HCT116 (cell line): ENCODE measurements around the gene DNM3.

ENCODE experiments used
- CTCF ChIP-seq, 3 experiments: fragments of 200-600 bp in 1 of 3; sonication (generic) in 1 of 3; IDR thresholded peaks in 2 of 3; conservative IDR thresholded peaks in 1 of 3; 2 replicates each; pipeline ENCODE4 v1.5.1; 2012 to 2017; ENCODE audit warnings: low read depth in 2 of 3, low read length in 2 of 3, antibody characterized with exemption in 1 of 3, borderline replicate concordance in 1 of 3, control low read depth in 1 of 3, mild to moderate bottlenecking in 1 of 3, mixed read lengths in 1 of 3, mixed run types in 1 of 3, moderate library complexity in 1 of 3; ENCODE audit not compliant: insufficient read depth in 1 of 3
- REST ChIP-seq: IDR thresholded peaks from 2 replicates; pipeline ENCODE4 v1.6.1; 2012; ENCODE audit warnings: low read depth
- ZFX ChIP-seq: fragments of 450-650 bp; IDR thresholded peaks from 2 replicates; pipeline ENCODE4 v1.6.1; 2017

DNA sequence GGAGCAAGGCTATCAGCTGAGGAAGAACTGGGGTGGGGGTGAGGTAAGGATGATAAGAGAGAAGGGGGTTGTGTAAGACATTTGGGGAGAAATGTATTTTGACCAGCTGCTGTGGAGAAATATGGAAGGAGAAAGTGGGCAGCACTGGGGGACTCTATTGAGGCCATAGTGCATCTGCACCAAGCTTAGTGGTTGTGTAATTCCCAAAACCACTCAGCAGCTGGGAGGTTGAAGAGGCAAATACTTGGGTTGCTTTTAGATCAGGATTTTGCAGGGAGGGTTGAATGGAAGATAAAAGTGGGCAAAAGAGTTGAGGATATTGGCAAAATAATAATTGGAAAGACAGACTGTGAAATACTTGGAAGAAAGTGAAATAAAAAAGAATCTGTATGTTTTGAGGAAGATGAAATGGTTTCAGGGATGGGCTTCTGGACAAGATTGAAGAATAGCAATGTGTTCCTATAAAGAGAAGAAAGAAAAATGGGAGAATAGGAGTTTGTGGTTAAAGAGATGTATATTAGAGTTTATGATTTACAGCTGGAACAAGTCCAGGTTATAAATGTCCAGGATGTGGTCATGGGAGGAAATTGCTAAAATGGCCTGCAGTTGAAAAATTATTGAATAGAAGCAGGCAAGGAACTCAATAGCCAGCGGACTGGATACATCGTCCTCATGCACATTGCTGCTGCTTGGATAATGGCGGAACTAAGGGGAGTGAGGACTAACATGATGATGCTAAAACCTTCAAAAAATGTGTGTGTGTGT lies 162.7 kb downstream of the DNM3 start:
- TF ChIP-seq CTCF (IDR thresholded peaks at IDR 0.05 in 2 of 3, conservative IDR thresholded peaks at IDR 0.05 in 1 of 3; ENCODE audit: borderline replicate concordance in 1 of 3, insufficient read depth in 1 of 3, low read depth in 2 of 3, low read length in 2 of 3): no peak
- TF ChIP-seq ZFX: no peak
- no peak for TF ChIP-seq REST
